Measurements from ENCODE around the gene SLC22A16.
"Not testable (repeated sequence)": the region's sequence is repeated elsewhere in the genome, so short reads cannot be mapped to it uniquely, and the experiment has no call there.

Gene SLC22A16

GRCh38 chr6:110462884-110463481 is 13.4 kb downstream of the SLC22A16 start:
- H3K9me3 ChIP-seq (ENCODE audit: control insufficient read depth, insufficient read depth, low read length), result no peaks in the 10 kb centered on the region
- H3K9ac ChIP-seq (ENCODE audit: low read depth, low read length), result no peak overlapping the region
- no peak overlapping the region for H3K4me3 ChIP-seq (ENCODE audit: low read depth, low read length)
- H3K4me1 ChIP-seq (ENCODE audit: control insufficient read depth, insufficient read depth, low read length), result no peaks in the 10 kb centered on the region
- no peaks in the 10 kb centered on the region for H3K27me3 ChIP-seq (ENCODE audit: control insufficient read depth, insufficient read depth, low read length)
- no peaks in the 10 kb centered on the region for H3K36me3 ChIP-seq (ENCODE audit: control insufficient read depth, insufficient read depth, low read length)

GRCh38 chr6:110461376-110461775 is 15.0 kb downstream of the SLC22A16 start:
- Histone ChIP-seq H3K9me3 (ENCODE audit: control insufficient read depth, insufficient read depth, low read length) (no peaks in the 10 kb centered on the region), H3K4me1 (ENCODE audit: control insufficient read depth, insufficient read depth, low read length) (no peaks in the 10 kb centered on the region), H3K9ac (ENCODE audit: low read depth, low read length) (no peak overlapping the region), H3K27me3 (ENCODE audit: control insufficient read depth, insufficient read depth, low read length) (no peaks in the 10 kb centered on the region), H3K4me3 (ENCODE audit: low read depth, low read length) (no peak overlapping the region), H3K36me3 (ENCODE audit: control insufficient read depth, insufficient read depth, low read length) (no peaks in the 10 kb centered on the region)

- Histone ChIP-seq H3K27me3 (ENCODE audit: control insufficient read depth, insufficient read depth, low read length) (no peaks in the 10 kb centered on the region), H3K9ac (ENCODE audit: low read depth, low read length) (no peak overlapping the region), H3K4me3 (ENCODE audit: low read depth, low read length) (no peak overlapping the region), H3K9me3 (ENCODE audit: control insufficient read depth, insufficient read depth, low read length) (no peaks in the 10 kb centered on the region), H3K4me1 (ENCODE audit: control insufficient read depth, insufficient read depth, low read length) (no peaks in the 10 kb centered on the region), H3K36me3 (ENCODE audit: control insufficient read depth, insufficient read depth, low read length) (no peaks in the 10 kb centered on the region)
These were observed 17.3 kb downstream of the SLC22A16 start for GRCh38 chr6:110459137-110459536.

GRCh38 chr6:110458476-110458875 is 17.9 kb downstream of the SLC22A16 start:
- H3K9me3 ChIP-seq (ENCODE audit: control insufficient read depth, insufficient read depth, low read length), result no peaks in the 10 kb centered on the region
- H3K4me1 ChIP-seq (ENCODE audit: control insufficient read depth, insufficient read depth, low read length), result no peaks in the 10 kb centered on the region
- no peak overlapping the region for H3K9ac ChIP-seq (ENCODE audit: low read depth, low read length)
- no peaks in the 10 kb centered on the region for H3K27me3 ChIP-seq (ENCODE audit: control insufficient read depth, insufficient read depth, low read length)
- H3K4me3 ChIP-seq (ENCODE audit: low read depth, low read length), result no peak overlapping the region
- no peaks in the 10 kb centered on the region for H3K36me3 ChIP-seq (ENCODE audit: control insufficient read depth, insufficient read depth, low read length)

- H3K9me3 ChIP-seq (ENCODE audit: control insufficient read depth, insufficient read depth, low read length); H3K36me3 ChIP-seq (ENCODE audit: control insufficient read depth, insufficient read depth, low read length); H3K9ac ChIP-seq (ENCODE audit: low read depth, low read length); H3K4me3 ChIP-seq (ENCODE audit: low read depth, low read length); H3K4me1 ChIP-seq (ENCODE audit: control insufficient read depth, insufficient read depth, low read length); H3K27me3 ChIP-seq (ENCODE audit: control insufficient read depth, insufficient read depth, low read length): not testable (repeated sequence)
These were observed 18.7 kb downstream of the SLC22A16 start for GRCh38 chr6:110457567-110458175.

GRCh38 chr6:110456694-110457093 is 19.7 kb downstream of the SLC22A16 start:
- Histone ChIP-seq H3K36me3 (ENCODE audit: control insufficient read depth, insufficient read depth, low read length) (no peaks in the 10 kb centered on the region), H3K27me3 (ENCODE audit: control insufficient read depth, insufficient read depth, low read length) (no peaks in the 10 kb centered on the region), H3K4me3 (ENCODE audit: low read depth, low read length) (no peak overlapping the region), H3K4me1 (ENCODE audit: control insufficient read depth, insufficient read depth, low read length) (no peaks in the 10 kb centered on the region), H3K9me3 (ENCODE audit: control insufficient read depth, insufficient read depth, low read length) (no peaks in the 10 kb centered on the region), H3K9ac (ENCODE audit: low read depth, low read length) (no peak overlapping the region)

GRCh38 chr6:110449541-110449895 is 26.9 kb downstream of the SLC22A16 start:
- Histone ChIP-seq H3K27me3 (ENCODE audit: control insufficient read depth, insufficient read depth, low read length) (no peaks in the 10 kb centered on the region), H3K4me1 (ENCODE audit: control insufficient read depth, insufficient read depth, low read length) (no peaks in the 10 kb centered on the region), H3K36me3 (ENCODE audit: control insufficient read depth, insufficient read depth, low read length) (no peaks in the 10 kb centered on the region), H3K9ac (ENCODE audit: low read depth, low read length) (no peak overlapping the region), H3K9me3 (ENCODE audit: control insufficient read depth, insufficient read depth, low read length) (no peaks in the 10 kb centered on the region), H3K4me3 (ENCODE audit: low read depth, low read length) (no peak overlapping the region)

GRCh38 chr6:110448846-110449540 is 27.4 kb downstream of the SLC22A16 start:
- no peak overlapping the region for H3K9ac ChIP-seq (ENCODE audit: low read depth, low read length)
- no peaks in the 10 kb centered on the region for H3K9me3 ChIP-seq (ENCODE audit: control insufficient read depth, insufficient read depth, low read length)
- H3K27me3 ChIP-seq (ENCODE audit: control insufficient read depth, insufficient read depth, low read length), result no peaks in the 10 kb centered on the region
- no peak overlapping the region for H3K4me3 ChIP-seq (ENCODE audit: low read depth, low read length)
- no peaks in the 10 kb centered on the region for H3K36me3 ChIP-seq (ENCODE audit: control insufficient read depth, insufficient read depth, low read length)
- no peaks in the 10 kb centered on the region for H3K4me1 ChIP-seq (ENCODE audit: control insufficient read depth, insufficient read depth, low read length)

- Histone ChIP-seq H3K9ac (ENCODE audit: low read depth, low read length) (no peak overlapping the region), H3K27me3 (ENCODE audit: control insufficient read depth, insufficient read depth, low read length) (no peaks in the 10 kb centered on the region), H3K4me3 (ENCODE audit: low read depth, low read length) (no peak overlapping the region), H3K4me1 (ENCODE audit: control insufficient read depth, insufficient read depth, low read length) (no peaks in the 10 kb centered on the region), H3K36me3 (ENCODE audit: control insufficient read depth, insufficient read depth, low read length) (no peaks in the 10 kb centered on the region), H3K9me3 (ENCODE audit: control insufficient read depth, insufficient read depth, low read length) (no peaks in the 10 kb centered on the region)
These were observed 28.7 kb downstream of the SLC22A16 start for GRCh38 chr6:110447761-110448160.

GRCh38 chr6:110446405-110446804 is 30.0 kb downstream of the SLC22A16 start:
- H3K9me3 ChIP-seq (ENCODE audit: control insufficient read depth, insufficient read depth, low read length), result no peaks in the 10 kb centered on the region
- no peak overlapping the region for H3K4me3 ChIP-seq (ENCODE audit: low read depth, low read length)
- H3K36me3 ChIP-seq (ENCODE audit: control insufficient read depth, insufficient read depth, low read length), result no peaks in the 10 kb centered on the region
- no peaks in the 10 kb centered on the region for H3K27me3 ChIP-seq (ENCODE audit: control insufficient read depth, insufficient read depth, low read length)
- H3K4me1 ChIP-seq (ENCODE audit: control insufficient read depth, insufficient read depth, low read length), result no peaks in the 10 kb centered on the region
- H3K9ac ChIP-seq (ENCODE audit: low read depth, low read length), result no peak overlapping the region

GRCh38 chr6:110440026-110440425 is 36.4 kb downstream of the SLC22A16 start:
- Histone ChIP-seq H3K27me3 (ENCODE audit: control insufficient read depth, insufficient read depth, low read length) (no peaks in the 10 kb centered on the region), H3K36me3 (ENCODE audit: control insufficient read depth, insufficient read depth, low read length) (no peaks in the 10 kb centered on the region), H3K4me1 (ENCODE audit: control insufficient read depth, insufficient read depth, low read length) (no peaks in the 10 kb centered on the region), H3K9ac (ENCODE audit: low read depth, low read length) (no peak overlapping the region), H3K9me3 (ENCODE audit: control insufficient read depth, insufficient read depth, low read length) (no peaks in the 10 kb centered on the region), H3K4me3 (ENCODE audit: low read depth, low read length) (no peak overlapping the region)

- Histone ChIP-seq H3K27me3 (ENCODE audit: control insufficient read depth, insufficient read depth, low read length) (no peaks in the 10 kb centered on the region), H3K9me3 (ENCODE audit: control insufficient read depth, insufficient read depth, low read length) (no peaks in the 10 kb centered on the region), H3K36me3 (ENCODE audit: control insufficient read depth, insufficient read depth, low read length) (no peaks in the 10 kb centered on the region), H3K9ac (ENCODE audit: low read depth, low read length) (no peak overlapping the region), H3K4me1 (ENCODE audit: control insufficient read depth, insufficient read depth, low read length) (no peaks in the 10 kb centered on the region), H3K4me3 (ENCODE audit: low read depth, low read length) (no peak overlapping the region)
These were observed 37.1 kb downstream of the SLC22A16 start for GRCh38 chr6:110439356-110439755.

Data from iPS-15b (cell line).